ENCODE results near the gene SLC7A11. TPM values are rescaled to one million over a fixed set of nuclear protein-coding genes. Genes with fewer than 3 reads are reported as not detected.

Gene SLC7A11
- total and polyA plus RNA-seq, 2 experiments from 2014 or later, result 5.1 to 24.3 TPM

DNA sequence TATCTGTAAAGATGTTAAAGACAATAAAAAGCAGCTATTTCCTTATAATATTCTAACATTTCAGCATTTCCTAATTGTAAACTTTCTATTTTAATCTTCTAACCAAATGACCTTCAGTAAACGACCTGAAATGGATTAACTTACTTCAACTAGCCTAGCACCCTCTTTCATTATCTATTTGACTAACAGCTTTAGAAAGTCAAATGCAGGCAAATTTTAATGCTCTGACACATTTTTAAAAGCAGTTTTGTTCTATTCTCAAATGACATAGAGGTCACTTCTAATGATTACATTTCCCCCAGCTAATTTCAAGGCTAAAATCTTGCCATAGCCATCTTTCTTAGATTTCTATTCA, 41.9 kb downstream of the SLC7A11 start:
- Histone ChIP-seq H4K20me1 (ENCODE audit: insufficient read depth, poor library complexity, severe bottlenecking) (no peaks in the 10 kb centered on the region), H3K9me2 (replicated peaks; ENCODE audit: insufficient read depth) (no peaks in the 10 kb centered on the region), H3K27me3 (no peaks in the 10 kb centered on the region), H2AFZ (no peak overlapping the region), H3K9me3 (ENCODE audit: low read depth) (no peaks in the 10 kb centered on the region), H3K4me3 (no peak overlapping the region), H3K4me1 (ENCODE audit: insufficient read depth) (peaks cover 9% of the 10 kb centered on the region), H3K79me2 (no peaks in the 10 kb centered on the region), H3K27ac (peak overlapping the region; percentile 90), H3K36me3 (replicated peaks; ENCODE audit: insufficient read depth, low read depth) (no peaks in the 10 kb centered on the region), H3K4me2 (peak overlapping the region; percentile 51)
- TF ChIP-seq EZH2phosphoT487 (IDR thresholded peaks at IDR 0.05; ENCODE audit: low read depth, severe bottlenecking, unreplicated experiment) (no peak), EZH2 (IDR thresholded peaks at IDR 0.05; ENCODE audit: borderline replicate concordance) (no peak)
- TF ChIP-seq, protein P1, sequence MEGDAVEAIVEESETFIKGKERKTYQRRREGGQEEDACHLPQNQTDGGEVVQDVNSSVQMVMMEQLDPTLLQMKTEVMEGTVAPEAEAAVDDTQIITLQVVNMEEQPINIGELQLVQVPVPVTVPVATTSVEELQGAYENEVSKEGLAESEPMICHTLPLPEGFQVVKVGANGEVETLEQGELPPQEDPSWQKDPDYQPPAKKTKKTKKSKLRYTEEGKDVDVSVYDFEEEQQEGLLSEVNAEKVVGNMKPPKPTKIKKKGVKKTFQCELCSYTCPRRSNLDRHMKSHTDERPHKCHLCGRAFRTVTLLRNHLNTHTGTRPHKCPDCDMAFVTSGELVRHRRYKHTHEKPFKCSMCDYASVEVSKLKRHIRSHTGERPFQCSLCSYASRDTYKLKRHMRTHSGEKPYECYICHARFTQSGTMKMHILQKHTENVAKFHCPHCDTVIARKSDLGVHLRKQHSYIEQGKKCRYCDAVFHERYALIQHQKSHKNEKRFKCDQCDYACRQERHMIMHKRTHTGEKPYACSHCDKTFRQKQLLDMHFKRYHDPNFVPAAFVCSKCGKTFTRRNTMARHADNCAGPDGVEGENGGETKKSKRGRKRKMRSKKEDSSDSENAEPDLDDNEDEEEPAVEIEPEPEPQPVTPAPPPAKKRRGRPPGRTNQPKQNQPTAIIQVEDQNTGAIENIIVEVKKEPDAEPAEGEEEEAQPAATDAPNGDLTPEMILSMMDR (IDR thresholded peaks at IDR 0.05; ENCODE audit: poor library complexity), result no peak
- 31% methylated on average over 1 of the region's 1 CpG for WGBS (ENCODE audit: low lambda C conversion rate, missing lambda C conversion rate)
- DNase-seq (ENCODE audit: low spot score), result no peak

DNA sequence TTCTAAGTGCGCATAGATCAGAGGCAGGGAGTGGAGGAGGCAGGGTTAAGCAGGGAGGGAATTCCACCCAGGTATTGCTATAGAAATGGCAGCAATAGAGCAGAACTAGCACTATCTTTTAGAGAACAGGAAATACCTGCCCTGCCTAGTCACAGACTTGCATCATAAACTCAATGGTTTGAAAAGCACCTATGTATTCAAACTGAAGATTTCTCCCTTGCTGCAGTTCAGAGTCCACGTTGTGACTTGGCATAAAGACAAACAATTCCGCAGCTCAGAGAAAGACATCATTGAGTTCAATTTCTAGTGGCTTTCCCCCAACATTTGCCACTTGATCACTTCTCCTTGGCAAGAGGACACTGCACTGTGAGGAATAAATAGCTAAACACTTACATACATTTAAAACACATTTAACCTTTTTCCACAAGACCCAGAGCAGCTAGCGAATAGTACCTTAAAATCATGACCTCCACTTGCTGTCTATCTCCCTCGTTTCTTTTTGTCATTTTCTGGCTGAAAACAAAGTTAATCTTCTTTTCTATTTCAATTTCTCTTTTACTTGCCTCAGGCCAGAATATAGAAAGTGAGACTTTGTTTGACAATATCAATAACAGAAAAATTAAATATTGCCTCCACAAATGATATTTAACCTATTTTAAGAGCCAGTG, 42.4 kb downstream of the SLC7A11 start:
- no peak overlapping the region for H2AFZ ChIP-seq
- H3K4me3 ChIP-seq, result no peak overlapping the region
- H3K4me1 ChIP-seq (ENCODE audit: insufficient read depth), result peaks cover 5% of the 10 kb centered on the region
- H3K27ac ChIP-seq, result peak overlapping the region; percentile 90
- no peaks in the 10 kb centered on the region for H3K79me2 ChIP-seq
- H3K4me2 ChIP-seq, result peak overlapping the region; percentile 58
- DNase-seq (ENCODE audit: low spot score), result peak; percentile 81
- 47% methylated on average over 5 of the region's 5 CpGs for WGBS (ENCODE audit: low lambda C conversion rate, missing lambda C conversion rate)
- no peaks in the 10 kb centered on the region for H3K27me3 ChIP-seq
- no peaks in the 10 kb centered on the region for H3K9me2 ChIP-seq (replicated peaks; ENCODE audit: insufficient read depth)
- TF ChIP-seq, protein P1 (IDR thresholded peaks at IDR 0.05; ENCODE audit: poor library complexity), result no peak
- no peak for TF ChIP-seq EZH2phosphoT487 (IDR thresholded peaks at IDR 0.05; ENCODE audit: low read depth, severe bottlenecking, unreplicated experiment)
- TF ChIP-seq EZH2 (IDR thresholded peaks at IDR 0.05; ENCODE audit: borderline replicate concordance), result no peak
- H3K9me3 ChIP-seq (ENCODE audit: low read depth), result no peaks in the 10 kb centered on the region
- no peaks in the 10 kb centered on the region for H4K20me1 ChIP-seq (ENCODE audit: insufficient read depth, poor library complexity, severe bottlenecking)
- no peaks in the 10 kb centered on the region for H3K36me3 ChIP-seq (replicated peaks; ENCODE audit: insufficient read depth, low read depth)

DNA sequence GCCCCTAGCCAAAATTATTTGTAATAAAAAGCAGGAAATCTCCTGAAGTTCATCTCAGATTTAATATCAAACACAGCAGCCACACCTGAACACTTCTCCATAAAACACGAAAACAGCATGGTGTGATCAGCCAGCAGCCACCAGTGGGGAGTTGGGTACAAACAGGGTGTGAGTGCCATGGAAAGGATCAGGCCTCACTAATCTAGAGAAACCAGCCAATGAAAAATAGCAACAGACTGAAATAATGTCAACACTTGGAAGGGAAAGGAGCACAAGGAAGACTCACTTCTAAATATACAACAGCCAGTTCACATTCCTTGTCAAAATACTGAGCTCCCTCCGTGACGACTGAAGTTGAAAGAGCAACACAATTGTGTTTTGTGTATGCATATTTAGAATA, 46.0 kb downstream of the SLC7A11 start:
- Histone ChIP-seq H3K4me2 (no peak overlapping the region), H3K36me3 (replicated peaks; ENCODE audit: insufficient read depth, low read depth) (no peaks in the 10 kb centered on the region), H3K27ac (no peak overlapping the region), H2AFZ (no peak overlapping the region), H3K9me3 (ENCODE audit: low read depth) (no peaks in the 10 kb centered on the region), H3K27me3 (no peaks in the 10 kb centered on the region), H4K20me1 (ENCODE audit: insufficient read depth, poor library complexity, severe bottlenecking) (no peaks in the 10 kb centered on the region), H3K4me1 (ENCODE audit: insufficient read depth) (peaks cover 5% of the 10 kb centered on the region), H3K4me3 (no peak overlapping the region), H3K9me2 (replicated peaks; ENCODE audit: insufficient read depth) (no peaks in the 10 kb centered on the region), H3K79me2 (no peaks in the 10 kb centered on the region)
- no peak for DNase-seq (ENCODE audit: low spot score)
- TF ChIP-seq EZH2 (IDR thresholded peaks at IDR 0.05; ENCODE audit: borderline replicate concordance) (no peak), EZH2phosphoT487 (IDR thresholded peaks at IDR 0.05; ENCODE audit: low read depth, severe bottlenecking, unreplicated experiment) (no peak)
- TF ChIP-seq, protein P1 (IDR thresholded peaks at IDR 0.05; ENCODE audit: poor library complexity), result no peak
- 93% methylated on average over 3 of the region's 3 CpGs for WGBS (ENCODE audit: low lambda C conversion rate, missing lambda C conversion rate)
